Breast epithelium (tissue), 4 donors: ENCODE data around the gene FBXW12. TPM values are rescaled to one million over a fixed set of nuclear protein-coding genes. Genes with fewer than 3 reads are reported as not detected.
A peak's percentile ranks its signal among the peaks of the same experiment; 100 is the strongest.

Source experiments
- DNase-seq, 2 donors: peaks; one replicate each; pipeline ENCODE4 v3.0.0-alpha.2; 2019; ENCODE audit warnings: low spot score in 2 of 2
- H3K27ac ChIP-seq, 2 donors: fragments of 200-600 bp; sonication (generic) in 1 of 2; one replicate each; pipeline ENCODE4 v1.5.1; 2016 to 2019; ENCODE audit warnings: mild to moderate bottlenecking in 1 of 2
- H3K27me3 ChIP-seq, 2 donors: fragments of 200-600 bp; sonication (generic) in 1 of 2; one replicate each; pipeline versions ENCODE4 v1.5.1 to v1.6.0; 2017 to 2019; ENCODE audit warnings: control low read depth in 1 of 2, mild to moderate bottlenecking in 1 of 2
- H3K36me3 ChIP-seq: fragments of 200-600 bp; one replicate; pipeline ENCODE4 v1.5.1; 2019
- H3K4me1 ChIP-seq, 2 donors: fragments of 200-600 bp; sonication (generic); one replicate each; pipeline ENCODE4 v1.5.1; 2016 to 2019; ENCODE audit warnings: control low read depth in 1 of 2
- H3K4me3 ChIP-seq, 3 donors: fragments of 200-600 bp; sonication (generic); 1 replicate in 2 of 3; 2 replicates in 1 of 3; pipeline ENCODE4 v1.5.1; 2016 to 2019; ENCODE audit warnings: mild to moderate bottlenecking in 3 of 3, moderate library complexity in 2 of 3
- H3K9me3 ChIP-seq, 2 donors: fragments of 200-600 bp; sonication (generic) in 1 of 2; one replicate each; pipeline ENCODE4 v1.5.1; 2016 to 2019; ENCODE audit warnings: control low read depth in 1 of 2
- CTCF ChIP-seq, 3 donors: fragments of 450-650 bp; IDR thresholded peaks; one replicate each; pipeline ENCODE4 v1.5.1; 2016 to 2017; ENCODE audit warnings: antibody characterized with exemption in 3 of 3, mild to moderate bottlenecking in 3 of 3, moderate library complexity in 3 of 3
- POLR2A ChIP-seq: fragments of 450-650 bp; IDR thresholded peaks from one replicate; pipeline ENCODE4 v1.6.1; 2016; ENCODE audit warnings: antibody characterized with exemption, mild to moderate bottlenecking, moderate library complexity
- POLR2AphosphoS5 ChIP-seq, 3 donors: sonication (generic); formaldehyde crosslinking; IDR thresholded peaks; one replicate each; pipeline ENCODE4 v1.6.1; 2017; ENCODE audit warnings: antibody characterized with exemption in 3 of 3
- intact Hi-C: fragments of 100-400 bp; cut with DNase I; formaldehyde crosslinking; loops from one replicate; pipeline ENCODE4 v1.15.1; 2023; ENCODE audit warnings: low total_unique reads
- total RNA-seq, 3 donors: library from RNA; depleted of rRNA; stranded (reverse); fragments of >200 nt; gene quantifications; one replicate each; pipeline ENCODE4 v1.1.0, GENCODE V29; 2016

Gene FBXW12
- total RNA-seq, 3 donors from 2014 or later: 0.32 to 0.66 TPM; not detected in 1

GRCh38 chr3:48353987-48354386, 18.0 kb upstream of the FBXW12 start:
- no peak for TF ChIP-seq POLR2A
- no peak for TF ChIP-seq POLR2AphosphoS5 (IDR thresholded peaks at IDR 0.05)
- TF ChIP-seq CTCF (IDR thresholded peaks at IDR 0.05): no peak

GRCh38 chr3:48356419-48356818, 15.6 kb upstream of the FBXW12 start:
- Histone ChIP-seq H3K9me3 (peaks cover 0 to 4% of the 10 kb centered on the region in 2 donors), H3K27me3 (no peaks in the 10 kb centered on the region), H3K4me1 (peaks cover 4 to 5% of the 10 kb centered on the region in 2 donors), H3K36me3 (no peaks in the 10 kb centered on the region), H3K4me3 (no peak overlapping the region), H3K27ac (peak overlapping the region in 1 of 2 donors; percentile 26)
- DNase-seq: no peak
- TF ChIP-seq POLR2AphosphoS5 (IDR thresholded peaks at IDR 0.05) (no peak), POLR2A (no peak), CTCF (IDR thresholded peaks at IDR 0.05) (no peak)
- intact Hi-C loops: no loop called here

More at GRCh38 chr3:48353987-48354386, 18.0 kb upstream of the FBXW12 start:
- Histone ChIP-seq H3K4me3 (no peak overlapping the region), H3K36me3 (no peaks in the 10 kb centered on the region), H3K27me3 (no peaks in the 10 kb centered on the region), H3K4me1 (peaks cover 4 to 5% of the 10 kb centered on the region in 2 donors), H3K9me3 (no peaks in the 10 kb centered on the region), H3K27ac (no peak overlapping the region)
- intact Hi-C loops: no loop called here
- no peak for DNase-seq

GRCh38 chr3:48361928-48362327, 10.1 kb upstream of the FBXW12 start:
- no peak for TF ChIP-seq CTCF (IDR thresholded peaks at IDR 0.05)
- TF ChIP-seq POLR2A: no peak
- TF ChIP-seq POLR2AphosphoS5 (IDR thresholded peaks at IDR 0.05): no peak
- no peak overlapping the region for H3K27ac ChIP-seq
- intact Hi-C loops: no loop called here
- H3K27me3 ChIP-seq: no peaks in the 10 kb centered on the region
- H3K9me3 ChIP-seq: peaks cover 0 to 6% of the 10 kb centered on the region in 2 donors
- no peak for DNase-seq
- H3K4me3 ChIP-seq: no peak overlapping the region
- H3K36me3 ChIP-seq: no peaks in the 10 kb centered on the region
- no peaks in the 10 kb centered on the region for H3K4me1 ChIP-seq

- TF ChIP-seq POLR2AphosphoS5 (IDR thresholded peaks at IDR 0.05) (no peak), POLR2A (no peak), CTCF (IDR thresholded peaks at IDR 0.05) (no peak)
- Histone ChIP-seq H3K4me1 (no peaks in the 10 kb centered on the region), H3K27me3 (no peaks in the 10 kb centered on the region), H3K36me3 (no peaks in the 10 kb centered on the region), H3K4me3 (no peak overlapping the region), H3K9me3 (peaks cover 0 to 6% of the 10 kb centered on the region in 2 donors), H3K27ac (no peak overlapping the region)
- intact Hi-C loops: loop anchor here (2.0 kb wide), 1 partner anchor 66 kb away; no protein-coding TSS in a partner anchor
- DNase-seq: no peak
These were observed 7.2 kb upstream of the FBXW12 start for GRCh38 chr3:48364840-48365239.

GRCh38 chr3:48367201-48367600, 4.8 kb upstream of the FBXW12 start:
- Histone ChIP-seq H3K36me3 (no peaks in the 10 kb centered on the region), H3K27ac (no peak overlapping the region), H3K27me3 (no peaks in the 10 kb centered on the region), H3K4me1 (no peaks in the 10 kb centered on the region), H3K9me3 (no peaks in the 10 kb centered on the region), H3K4me3 (no peak overlapping the region)
- no peak for DNase-seq
- intact Hi-C loops: no loop called here
- TF ChIP-seq POLR2A: no peak
- no peak for TF ChIP-seq CTCF (IDR thresholded peaks at IDR 0.05)
- no peak for TF ChIP-seq POLR2AphosphoS5 (IDR thresholded peaks at IDR 0.05)
